ENCODE measurements around the gene MOB3B.

Gene MOB3B

GRCh38 chr9:27428551-27428950 is 101.1 kb downstream of the MOB3B start:
- in situ Hi-C loops (cut with MboI; ENCODE audit: low sequenced_read_pairs, unreplicated experiment) = no loop called here
- DNase-seq (ENCODE audit: low spot score) = no peak
- no peak for TF ChIP-seq CTCF (IDR thresholded peaks at IDR 0.05; ENCODE audit: borderline replicate concordance, control extremely low read depth, extremely low read depth, insufficient read depth, missing control alignments)

- no peak for TF ChIP-seq CTCF (IDR thresholded peaks at IDR 0.05; ENCODE audit: borderline replicate concordance, control extremely low read depth, extremely low read depth, insufficient read depth, missing control alignments)
- DNase-seq (ENCODE audit: low spot score) = no peak
- in situ Hi-C loops (cut with MboI; ENCODE audit: low sequenced_read_pairs, unreplicated experiment) = no loop called here
These were observed 102.4 kb downstream of the MOB3B start for GRCh38 chr9:27427272-27427643.

GRCh38 chr9:27426511-27427271 is 102.9 kb downstream of the MOB3B start:
- no peak for DNase-seq (ENCODE audit: low spot score)
- in situ Hi-C loops (cut with MboI; ENCODE audit: low sequenced_read_pairs, unreplicated experiment) = no loop called here
- no peak for TF ChIP-seq CTCF (IDR thresholded peaks at IDR 0.05; ENCODE audit: borderline replicate concordance, control extremely low read depth, extremely low read depth, insufficient read depth, missing control alignments)

GRCh38 chr9:27425827-27426510 is 103.6 kb downstream of the MOB3B start:
- no peak for DNase-seq (ENCODE audit: low spot score)
- in situ Hi-C loops (cut with MboI; ENCODE audit: low sequenced_read_pairs, unreplicated experiment) = no loop called here
- no peak for TF ChIP-seq CTCF (IDR thresholded peaks at IDR 0.05; ENCODE audit: borderline replicate concordance, control extremely low read depth, extremely low read depth, insufficient read depth, missing control alignments)

- TF ChIP-seq CTCF (IDR thresholded peaks at IDR 0.05; ENCODE audit: borderline replicate concordance, control extremely low read depth, extremely low read depth, insufficient read depth, missing control alignments) = no peak
- DNase-seq (ENCODE audit: low spot score) = no peak
- in situ Hi-C loops (cut with MboI; ENCODE audit: low sequenced_read_pairs, unreplicated experiment) = no loop called here
These were observed 105.5 kb downstream of the MOB3B start for GRCh38 chr9:27423915-27424710.

- no peak for TF ChIP-seq CTCF (IDR thresholded peaks at IDR 0.05; ENCODE audit: borderline replicate concordance, control extremely low read depth, extremely low read depth, insufficient read depth, missing control alignments)
- in situ Hi-C loops (cut with MboI; ENCODE audit: low sequenced_read_pairs, unreplicated experiment) = no loop called here
- DNase-seq (ENCODE audit: low spot score) = no peak
These were observed 107.3 kb downstream of the MOB3B start for GRCh38 chr9:27422279-27422834.
